H9 (cell line): ENCODE measurements around the gene LMOD1. TPM values are rescaled to one million over a fixed set of nuclear protein-coding genes. Genes with fewer than 3 reads are reported as not detected.

ENCODE experiments used
- DNase-seq: peaks from one replicate; pipeline ENCODE4 v3.0.0-alpha.2; 2017
- H2AFZ ChIP-seq: one replicate; pipeline ENCODE4 v1.6.1; 2013; ENCODE audit warnings: mild to moderate bottlenecking, low read length, control low read depth, moderate library complexity
- H2AK5ac ChIP-seq: 2 replicates; pipeline ENCODE4 v1.6.1; 2013; ENCODE audit warnings: low read length, control low read depth, mixed read lengths; ENCODE audit not compliant: insufficient read length
- H2BK120ac ChIP-seq: one replicate; pipeline ENCODE4 v1.6.1; 2013; ENCODE audit warnings: low read depth, mild to moderate bottlenecking, low read length, control low read depth, inconsistent platforms; ENCODE audit not compliant: poor library complexity, severe bottlenecking
- H2BK12ac ChIP-seq: 2 replicates; pipeline ENCODE4 v1.6.1; 2013; ENCODE audit warnings: low read length, control low read depth, mixed read lengths, low read depth; ENCODE audit not compliant: insufficient read length
- H2BK15ac ChIP-seq: 2 replicates; pipeline ENCODE4 v1.6.1; 2013; ENCODE audit warnings: low read depth, low read length, control low read depth
- H2BK20ac ChIP-seq: one replicate; pipeline ENCODE4 v1.6.1; 2013; ENCODE audit warnings: low read depth, mild to moderate bottlenecking, low read length, control low read depth, inconsistent platforms; ENCODE audit not compliant: poor library complexity, severe bottlenecking
- H2BK5ac ChIP-seq: 2 replicates; pipeline ENCODE4 v1.6.1; 2013; ENCODE audit warnings: low read length, control low read depth, mixed read lengths; ENCODE audit not compliant: insufficient read length
- H3K14ac ChIP-seq: 2 replicates; pipeline ENCODE4 v1.6.1; 2013; ENCODE audit warnings: low read length, control low read depth; ENCODE audit not compliant: insufficient read depth
- H3K18ac ChIP-seq: 2 replicates; pipeline ENCODE4 v1.6.1; 2013; ENCODE audit warnings: low read depth, mild to moderate bottlenecking, mixed read lengths, low read length, control low read depth; ENCODE audit not compliant: insufficient read length
- H3K23ac ChIP-seq: 2 replicates; pipeline ENCODE4 v1.6.1; 2013; ENCODE audit warnings: low read length, control low read depth, mixed read lengths, low read depth; ENCODE audit not compliant: insufficient read length
- H3K23me2 ChIP-seq: 2 replicates; pipeline ENCODE4 v1.6.1; 2013; ENCODE audit warnings: low read depth, mild to moderate bottlenecking, mixed read lengths, low read length, control low read depth; ENCODE audit not compliant: insufficient read length, poor library complexity, severe bottlenecking
- H3K27ac ChIP-seq: 2 replicates; pipeline ENCODE4 v1.5.1; 2013; ENCODE audit warnings: low read length, control low read depth, mixed read lengths, low read depth; ENCODE audit not compliant: insufficient read length
- H3K27me3 ChIP-seq: 2 replicates; pipeline ENCODE4 v1.6.1; 2013; ENCODE audit warnings: low read length, control low read depth, inconsistent platforms; ENCODE audit not compliant: insufficient read depth
- H3K4ac ChIP-seq: 2 replicates; pipeline ENCODE4 v1.6.1; 2013; ENCODE audit warnings: low read depth, mild to moderate bottlenecking, control low read depth, inconsistent platforms, low read length, moderate library complexity
- H3K4me1 ChIP-seq: 2 replicates; pipeline ENCODE4 v1.6.1; 2013; ENCODE audit warnings: low read length, control low read depth, inconsistent platforms; ENCODE audit not compliant: insufficient read depth
- H3K4me2 ChIP-seq: 2 replicates; pipeline ENCODE4 v1.6.1; 2013; ENCODE audit warnings: low read length, control low read depth, mixed read lengths; ENCODE audit not compliant: insufficient read length, insufficient read depth
- H3K56ac ChIP-seq: 2 replicates; pipeline ENCODE4 v1.6.1; 2013; ENCODE audit warnings: low read depth, mild to moderate bottlenecking, mixed read lengths, low read length, control low read depth; ENCODE audit not compliant: insufficient read length
- H3K79me1 ChIP-seq: 2 replicates; pipeline ENCODE4 v1.6.1; 2013; ENCODE audit warnings: low read depth, mild to moderate bottlenecking, moderate library complexity, low read length, control low read depth, inconsistent platforms; ENCODE audit not compliant: insufficient read depth, poor library complexity, severe bottlenecking
- H3K79me2 ChIP-seq: 2 replicates; pipeline ENCODE4 v1.6.1; 2013; ENCODE audit warnings: low read length, control low read depth, inconsistent platforms; ENCODE audit not compliant: insufficient read depth
- H3K9ac ChIP-seq: 2 replicates; pipeline ENCODE4 v1.6.1; 2013; ENCODE audit warnings: low read length, control low read depth, mixed read lengths; ENCODE audit not compliant: insufficient read length; ENCODE audit errors: extremely low read depth
- H3K9me3 ChIP-seq: one replicate; pipeline ENCODE4 v1.6.1; 2013; ENCODE audit warnings: low read depth, low read length, inconsistent platforms; ENCODE audit not compliant: control insufficient read depth
- H3T11ph ChIP-seq: one replicate; pipeline ENCODE4 v1.6.1; 2013; ENCODE audit warnings: mild to moderate bottlenecking, low read length, control low read depth, inconsistent platforms
- H4K20me1 ChIP-seq: one replicate; pipeline ENCODE4 v1.6.1; 2013; ENCODE audit not compliant: control insufficient read depth, insufficient read length, insufficient read depth
- H4K5ac ChIP-seq: 2 replicates; pipeline ENCODE4 v1.6.1; 2013; ENCODE audit warnings: low read depth, mild to moderate bottlenecking, mixed read lengths, low read length, control low read depth; ENCODE audit not compliant: insufficient read length
- H4K8ac ChIP-seq: replicated peaks from 2 replicates; pipeline ENCODE4 v1.6.1; 2013; ENCODE audit warnings: low read length, control low read depth, mixed read lengths, low read depth; ENCODE audit not compliant: insufficient read length
- H4K91ac ChIP-seq: 2 replicates; pipeline ENCODE4 v1.6.1; 2013; ENCODE audit warnings: low read depth, mild to moderate bottlenecking, moderate library complexity, mixed read lengths, low read length, control low read depth; ENCODE audit not compliant: insufficient read length
- H3K27ac Mint-ChIP-seq, 3 experiments: 2 replicates in 2 of 3; 3 replicates in 1 of 3; pipeline ENCODE4 v1.8.0; 2020 to 2021; ENCODE audit warnings: mixed read lengths in 3 of 3, mild to moderate bottlenecking in 1 of 3, moderate library complexity in 1 of 3
- H3K27me3 Mint-ChIP-seq: 2 replicates; pipeline ENCODE4 v1.8.0; 2021; ENCODE audit warnings: low read depth, mild to moderate bottlenecking, moderate library complexity, mixed read lengths
- H3K36me3 Mint-ChIP-seq, 3 experiments: 2 replicates in 2 of 3; 3 replicates in 1 of 3; pipeline ENCODE4 v1.8.0; 2020 to 2021; ENCODE audit warnings: low read depth in 3 of 3, mixed read lengths in 3 of 3; ENCODE audit not compliant: insufficient read depth in 1 of 3
- H3K4me1 Mint-ChIP-seq, 2 experiments: 2 replicates each; pipeline ENCODE4 v1.8.0; 2020; ENCODE audit warnings: mixed read lengths in 2 of 2
- H3K4me3 Mint-ChIP-seq, 2 experiments: 2 replicates in 1 of 2; 3 replicates in 1 of 2; pipeline ENCODE4 v1.8.0; 2020 to 2021; ENCODE audit warnings: mild to moderate bottlenecking in 2 of 2, mixed read lengths in 2 of 2, moderate library complexity in 1 of 2
- H3K9me3 Mint-ChIP-seq, 2 experiments: 2 replicates in 1 of 2; 3 replicates in 1 of 2; pipeline ENCODE4 v1.8.0; 2020; ENCODE audit warnings: mild to moderate bottlenecking in 2 of 2, mixed read lengths in 2 of 2, moderate library complexity in 1 of 2
- WGBS: extraction: QIAGEN DNeasy Blood & Tissue Kit; methylation state at CpG from one replicate; pipeline ENCODE4 v1.1.7; 2013; ENCODE audit warnings: missing lambda C conversion rate, low lambda C conversion rate, mixed read lengths; ENCODE audit not compliant: insufficient read length; ENCODE audit errors: extremely low coverage; 5-methylcytosine and 5-hydroxymethylcytosine counted together
- total RNA-seq: library from RNA; stranded (reverse); gene quantifications from 2 replicates; pipeline ENCODE4 v1.2.1, GENCODE V29; 2021
- TF ChIP-seq, protein P1 (sequence below): fragments of 200-600 bp; sonication (generic); conservative IDR thresholded peaks from 3 replicates; pipeline ENCODE4 v1.8.0; 2021; ENCODE audit warnings: antibody characterized with exemption, mild to moderate bottlenecking

Gene LMOD1
- total RNA-seq, 1 experiment from 2014 or later, result 0.31 TPM

DNA sequence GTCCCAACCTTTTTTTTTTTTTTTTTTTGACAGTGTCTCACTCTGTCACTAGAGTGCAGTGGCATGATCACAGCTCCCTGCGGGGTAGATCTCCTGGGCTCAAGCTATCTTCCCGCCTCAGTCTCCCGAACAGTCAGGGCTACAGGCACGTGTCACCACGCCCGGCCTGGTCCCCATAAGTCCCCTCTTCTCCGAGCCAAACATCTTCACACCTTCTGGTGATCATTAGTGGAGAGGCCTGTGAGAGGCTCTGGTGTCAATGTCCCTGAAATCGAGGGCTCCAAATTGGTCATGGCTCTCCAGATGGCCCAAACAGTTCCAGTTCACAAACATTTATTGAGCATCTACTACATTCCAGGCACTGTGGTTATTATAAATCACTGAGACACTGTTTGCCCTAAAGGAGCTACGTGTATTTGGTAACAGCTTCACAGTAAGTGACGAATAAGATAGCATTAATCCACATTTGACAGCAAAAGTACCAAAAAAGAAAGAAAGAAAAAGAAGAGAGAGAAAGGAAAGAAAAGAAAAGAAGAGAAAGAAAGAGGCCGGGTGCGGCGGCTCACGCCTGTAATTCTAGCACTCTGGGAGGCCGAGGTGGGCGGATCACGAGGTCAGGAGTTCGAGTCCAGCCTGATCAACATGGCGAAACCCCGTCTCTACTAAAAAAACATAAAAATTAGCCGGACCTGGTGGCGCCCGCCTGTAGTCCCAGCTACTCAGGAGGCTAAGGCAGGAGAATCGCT is 8.1 kb upstream of the LMOD1 start:
- H3K4me3 Mint-ChIP-seq, result peak overlapping the region; percentile 97 to 99

More for the DNA sequence above, 8.1 kb upstream of the LMOD1 start:
- Histone ChIP-seq H2BK15ac (no peak overlapping the region), H3K27me3 (no peaks in the 10 kb centered on the region), H4K20me1 (no peaks in the 10 kb centered on the region), H2BK12ac (no peak overlapping the region), H3K4ac (no peak overlapping the region), H3K4me2 (peak overlapping the region; percentile 78), H4K8ac (no peak overlapping the region), H4K91ac (no peak overlapping the region), H3K23me2 (no peaks in the 10 kb centered on the region), H2BK120ac (no peak overlapping the region), H3K23ac (no peak overlapping the region), H3K56ac (no peak overlapping the region), H2BK20ac (no peak overlapping the region), H3K4me1 (no peaks in the 10 kb centered on the region), H3K9me3 (no peaks in the 10 kb centered on the region), H4K5ac (no peak overlapping the region), H3K79me2 (peaks cover 11% of the 10 kb centered on the region; the same call in 1 of the 2 replicates), H3K18ac (no peak overlapping the region), H3K9ac (no peak overlapping the region), H2AFZ (no peak overlapping the region), H3K14ac (no peak overlapping the region), H2BK5ac (no peak overlapping the region), H2AK5ac (no peak overlapping the region), H3K27ac (no peak overlapping the region), H3T11ph (no peak overlapping the region), H3K79me1 (no peaks in the 10 kb centered on the region)
- TF ChIP-seq, protein P1, sequence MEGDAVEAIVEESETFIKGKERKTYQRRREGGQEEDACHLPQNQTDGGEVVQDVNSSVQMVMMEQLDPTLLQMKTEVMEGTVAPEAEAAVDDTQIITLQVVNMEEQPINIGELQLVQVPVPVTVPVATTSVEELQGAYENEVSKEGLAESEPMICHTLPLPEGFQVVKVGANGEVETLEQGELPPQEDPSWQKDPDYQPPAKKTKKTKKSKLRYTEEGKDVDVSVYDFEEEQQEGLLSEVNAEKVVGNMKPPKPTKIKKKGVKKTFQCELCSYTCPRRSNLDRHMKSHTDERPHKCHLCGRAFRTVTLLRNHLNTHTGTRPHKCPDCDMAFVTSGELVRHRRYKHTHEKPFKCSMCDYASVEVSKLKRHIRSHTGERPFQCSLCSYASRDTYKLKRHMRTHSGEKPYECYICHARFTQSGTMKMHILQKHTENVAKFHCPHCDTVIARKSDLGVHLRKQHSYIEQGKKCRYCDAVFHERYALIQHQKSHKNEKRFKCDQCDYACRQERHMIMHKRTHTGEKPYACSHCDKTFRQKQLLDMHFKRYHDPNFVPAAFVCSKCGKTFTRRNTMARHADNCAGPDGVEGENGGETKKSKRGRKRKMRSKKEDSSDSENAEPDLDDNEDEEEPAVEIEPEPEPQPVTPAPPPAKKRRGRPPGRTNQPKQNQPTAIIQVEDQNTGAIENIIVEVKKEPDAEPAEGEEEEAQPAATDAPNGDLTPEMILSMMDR, result no peak
- peaks cover 16 to 25% (median 22%) of the 10 kb centered on the region in 3 experiments for H3K36me3 Mint-ChIP-seq
- no peaks in the 10 kb centered on the region for H3K9me3 Mint-ChIP-seq
- DNase-seq, result no peak
- H3K27me3 Mint-ChIP-seq, result no peaks in the 10 kb centered on the region; the same call in none of the 2 replicates
- H3K4me1 Mint-ChIP-seq, result peaks cover 6 to 16% of the 10 kb centered on the region in 2 experiments
- WGBS, result no CpG with 5 or more reads among the region's 24 CpGs
- peak overlapping the region; percentile 72 to 99 (median 99); a peak in 4 of 7 replicates for H3K27ac Mint-ChIP-seq
